Smooth muscle cell of the brain vasculature (primary cell): Measurements from ENCODE around the gene PRLH.
A peak's percentile ranks its signal among the peaks of the same experiment; 100 is the strongest.

Source experiments
- DNase-seq: peaks from one replicate; pipeline ENCODE4 v3.0.0-alpha.2; 2012; ENCODE audit warnings: low read depth, low spot score

PRLH gene

GRCh38 chr2:237564526-237565131 is 1.7 kb upstream of the PRLH start:
- DNase-seq = no peak

GRCh38 chr2:237565974-237566373 is 400 bp upstream of the PRLH start:
- DNase-seq = no peak

- no peak for DNase-seq
These were observed 1.1 kb downstream of the PRLH start for GRCh38 chr2:237567276-237568029.

GRCh38 chr2:237568121-237568660 is 1.8 kb downstream of the PRLH start:
- DNase-seq = no peak

- DNase-seq = no peak
These were observed 2.7 kb downstream of the PRLH start for GRCh38 chr2:237569041-237569440.

- DNase-seq = no peak
These were observed 3.5 kb downstream of the PRLH start for GRCh38 chr2:237569896-237570295.

GRCh38 chr2:237570776-237571335 is 4.5 kb downstream of the PRLH start:
- DNase-seq = no peak

- DNase-seq = no peak
These were observed 5.2 kb downstream of the PRLH start for GRCh38 chr2:237571551-237571950.

GRCh38 chr2:237572021-237572741 is 5.8 kb downstream of the PRLH start:
- peak; percentile 85 for DNase-seq

- DNase-seq = no peak
These were observed 6.3 kb downstream of the PRLH start for GRCh38 chr2:237572742-237573101.

- DNase-seq = no peak
These were observed 7.5 kb downstream of the PRLH start for GRCh38 chr2:237573721-237574415.

GRCh38 chr2:237574467-237574866 is 8.1 kb downstream of the PRLH start:
- DNase-seq = no peak

GRCh38 chr2:237574894-237575868 is 8.8 kb downstream of the PRLH start:
- no peak for DNase-seq

GRCh38 chr2:237575869-237576862 is 9.8 kb downstream of the PRLH start:
- no peak for DNase-seq

- no peak for DNase-seq
These were observed 10.6 kb downstream of the PRLH start for GRCh38 chr2:237576974-237577373.

GRCh38 chr2:237577458-237577857 is 11.1 kb downstream of the PRLH start:
- DNase-seq = no peak

GRCh38 chr2:237577956-237578870 is 11.8 kb downstream of the PRLH start:
- no peak for DNase-seq

- DNase-seq = no peak
These were observed 15.0 kb downstream of the PRLH start for GRCh38 chr2:237581326-237581725.
